Activated T-helper 2 cell treated with anti-CD3 and anti-CD28 coated beads, Interferon-gamma antibody, Interleukin-2, Interleukin-4, amounts not matched to agents 10 μg/mL and 5 μg/mL and 100 μg/mL, durations not matched to agents 14 hours and 24 hours and 36 hours (primary cell): ENCODE results near the gene SARM1. TPM values are rescaled to one million over a fixed set of nuclear protein-coding genes. Genes with fewer than 3 reads are reported as not detected.

Experiments
- DNase-seq: peaks from one replicate; pipeline ENCODE4 v3.0.0; 2021; ENCODE audit warnings: low spot score
- H3K27ac Mint-ChIP-seq: one replicate; pipeline ENCODE4 v1.8.0; 2021; ENCODE audit warnings: mixed read lengths
- H3K27me3 Mint-ChIP-seq: one replicate; pipeline ENCODE4 v1.8.0; 2021; ENCODE audit warnings: low read depth, mixed read lengths
- H3K36me3 Mint-ChIP-seq: one replicate; pipeline ENCODE4 v1.8.0; 2021; ENCODE audit warnings: low read depth, mixed read lengths
- H3K4me1 Mint-ChIP-seq: one replicate; pipeline ENCODE4 v1.8.0; 2021; ENCODE audit warnings: low read depth, mixed read lengths
- H3K4me3 Mint-ChIP-seq: one replicate; pipeline ENCODE4 v1.8.0; 2021; ENCODE audit warnings: low read depth, mild to moderate bottlenecking, moderate library complexity, mixed read lengths
- H3K9me3 Mint-ChIP-seq: one replicate; pipeline ENCODE4 v1.8.0; 2021; ENCODE audit warnings: mixed read lengths
- intact Hi-C: fragments of 100-400 bp; cut with micrococcal nuclease; formaldehyde crosslinking; loops from one replicate; pipeline ENCODE4 v1.15.1; 2023
- total RNA-seq: library from RNA; stranded (reverse); gene quantifications from 2 replicates; pipeline ENCODE4 v1.2.3, GENCODE V29; 2022

SARM1 gene
- total RNA-seq, 1 donor from 2014 or later = 35.9 TPM

DNA sequence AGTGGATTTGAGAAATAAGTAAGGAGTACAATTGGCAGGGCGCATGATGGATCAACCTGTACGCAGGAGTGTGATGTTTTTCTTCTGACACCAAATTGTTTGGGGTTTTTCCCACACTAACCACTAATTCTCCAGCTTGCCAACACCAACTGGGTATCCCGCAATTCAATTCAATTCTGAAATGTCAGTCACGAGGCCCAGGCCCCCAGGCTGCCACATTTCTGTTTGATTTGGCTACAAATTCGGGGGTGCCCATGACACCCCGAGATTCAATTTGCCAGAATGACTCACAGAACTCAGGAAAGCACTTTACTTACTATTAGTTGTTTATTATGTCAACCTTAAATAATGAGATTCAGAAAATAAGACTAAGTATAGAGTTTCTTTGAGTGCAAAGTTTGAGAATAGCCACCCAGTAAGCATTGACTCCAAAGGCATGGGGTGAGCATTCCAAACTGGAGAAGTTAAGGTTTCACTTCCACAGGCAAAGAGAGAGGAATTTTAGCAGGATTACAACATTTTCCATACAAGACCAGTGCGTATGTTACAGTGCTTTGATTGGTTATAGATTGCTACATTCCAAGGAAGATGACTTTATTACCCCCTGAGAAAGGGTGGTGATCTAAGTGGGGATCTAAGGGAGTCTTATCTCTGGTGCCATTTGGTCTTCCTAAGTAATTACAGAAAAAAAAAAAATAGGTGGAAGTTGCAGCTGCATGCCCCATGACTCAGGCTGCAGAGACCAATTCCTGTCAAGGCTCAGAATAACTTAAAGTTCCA, 23.0 kb downstream of the SARM1 start:
- no peak for DNase-seq
- Mint-ChIP-seq H3K27ac (no peak overlapping the region), H3K9me3 (no peaks in the 10 kb centered on the region), H3K4me3 (no peak overlapping the region), H3K4me1 (no peaks in the 10 kb centered on the region), H3K36me3 (peaks cover 44% of the 10 kb centered on the region), H3K27me3 (no peaks in the 10 kb centered on the region)
- intact Hi-C loops = no loop called here

- H3K36me3 Mint-ChIP-seq = peaks cover 35% of the 10 kb centered on the region
- DNase-seq = no peak
- H3K9me3 Mint-ChIP-seq = no peaks in the 10 kb centered on the region
- H3K4me3 Mint-ChIP-seq = no peak overlapping the region
- intact Hi-C loops = no loop called here
- no peaks in the 10 kb centered on the region for H3K27me3 Mint-ChIP-seq
- H3K4me1 Mint-ChIP-seq = no peaks in the 10 kb centered on the region
- H3K27ac Mint-ChIP-seq = no peak overlapping the region
These were observed 23.9 kb downstream of the SARM1 start for GRCh38 chr17:28395426-28395825.

GRCh38 chr17:28395968-28396367, 24.5 kb downstream of the SARM1 start:
- Mint-ChIP-seq H3K27me3 (no peaks in the 10 kb centered on the region), H3K9me3 (no peaks in the 10 kb centered on the region), H3K4me3 (no peak overlapping the region), H3K36me3 (peaks cover 29% of the 10 kb centered on the region), H3K4me1 (no peaks in the 10 kb centered on the region), H3K27ac (no peak overlapping the region)
- DNase-seq = no peak
- intact Hi-C loops = no loop called here

- H3K9me3 Mint-ChIP-seq = no peaks in the 10 kb centered on the region
- no peak overlapping the region for H3K27ac Mint-ChIP-seq
- H3K27me3 Mint-ChIP-seq = no peaks in the 10 kb centered on the region
- no peak for DNase-seq
- H3K4me1 Mint-ChIP-seq = no peaks in the 10 kb centered on the region
- H3K4me3 Mint-ChIP-seq = no peak overlapping the region
- H3K36me3 Mint-ChIP-seq = peaks cover 23% of the 10 kb centered on the region
- intact Hi-C loops = no loop called here
These were observed 25.2 kb downstream of the SARM1 start for GRCh38 chr17:28396635-28397239.

DNA sequence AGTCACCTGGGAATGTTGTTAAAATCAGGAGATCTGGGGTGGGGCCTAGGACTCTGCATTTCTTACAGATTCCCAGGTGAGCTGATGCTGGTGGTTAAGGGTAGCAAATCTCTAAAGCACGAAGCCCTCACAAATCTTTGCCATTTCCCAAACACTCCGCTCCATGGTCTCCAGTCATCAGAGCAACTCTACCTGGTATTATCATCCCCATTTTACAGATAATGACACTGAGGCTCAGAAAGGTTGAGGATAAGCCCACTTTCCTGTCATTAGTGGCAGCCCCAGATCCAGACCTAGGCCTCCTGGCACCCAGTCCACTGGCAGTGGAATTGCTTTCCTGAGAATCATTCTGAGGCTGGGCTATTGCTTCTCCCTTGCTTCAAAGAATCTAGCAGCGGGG, 25.8 kb downstream of the SARM1 start:
- DNase-seq = no peak
- intact Hi-C loops = no loop called here
- Mint-ChIP-seq H3K9me3 (no peaks in the 10 kb centered on the region), H3K4me1 (no peaks in the 10 kb centered on the region), H3K4me3 (no peak overlapping the region), H3K27me3 (no peaks in the 10 kb centered on the region), H3K27ac (no peak overlapping the region), H3K36me3 (peaks cover 22% of the 10 kb centered on the region)

DNA sequence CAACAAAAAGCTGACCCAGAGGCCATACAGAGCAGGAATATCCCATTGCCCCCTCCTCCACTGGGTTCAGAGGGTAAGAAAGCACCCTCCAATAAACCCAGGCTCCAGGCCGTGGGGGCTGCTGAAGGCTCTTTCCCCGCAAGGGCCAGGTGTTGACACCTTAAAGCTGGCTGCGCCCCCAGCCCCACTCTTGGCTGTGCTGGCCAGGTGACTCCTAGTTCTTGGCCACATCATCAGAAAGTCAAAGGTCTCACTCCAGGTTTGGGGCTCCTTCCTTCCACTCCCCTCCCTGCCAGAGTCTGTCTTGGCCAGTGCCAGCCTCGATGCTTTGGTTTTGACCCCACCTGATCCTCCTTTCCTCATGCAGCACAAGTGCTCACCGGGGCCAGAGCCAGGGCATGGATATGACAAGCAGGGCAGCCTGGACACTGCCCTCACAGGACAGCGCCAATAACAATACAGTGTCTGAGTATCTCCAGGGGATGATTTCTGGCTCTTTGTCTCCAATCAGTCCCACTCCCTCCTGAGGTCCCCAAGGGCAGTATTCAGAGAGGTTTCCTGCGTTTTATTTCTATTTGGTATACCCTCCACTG, 26.3 kb downstream of the SARM1 start:
- Mint-ChIP-seq H3K36me3 (peaks cover 19% of the 10 kb centered on the region), H3K9me3 (no peaks in the 10 kb centered on the region), H3K4me3 (no peak overlapping the region), H3K27ac (no peak overlapping the region), H3K27me3 (no peaks in the 10 kb centered on the region), H3K4me1 (no peaks in the 10 kb centered on the region)
- intact Hi-C loops = no loop called here
- no peak for DNase-seq

- peaks cover 19% of the 10 kb centered on the region for H3K36me3 Mint-ChIP-seq
- no peaks in the 10 kb centered on the region for H3K4me1 Mint-ChIP-seq
- H3K27ac Mint-ChIP-seq = no peak overlapping the region
- H3K9me3 Mint-ChIP-seq = no peaks in the 10 kb centered on the region
- H3K4me3 Mint-ChIP-seq = no peak overlapping the region
- no peak for DNase-seq
- intact Hi-C loops = no loop called here
- no peaks in the 10 kb centered on the region for H3K27me3 Mint-ChIP-seq
These were observed 26.9 kb downstream of the SARM1 start for GRCh38 chr17:28398280-28398981.

- peaks cover 1% of the 10 kb centered on the region for H3K4me1 Mint-ChIP-seq
- H3K4me3 Mint-ChIP-seq = no peak overlapping the region
- no peak overlapping the region for H3K27ac Mint-ChIP-seq
- no peaks in the 10 kb centered on the region for H3K9me3 Mint-ChIP-seq
- DNase-seq = no peak
- peaks cover 12% of the 10 kb centered on the region for H3K36me3 Mint-ChIP-seq
- intact Hi-C loops = no loop called here
- H3K27me3 Mint-ChIP-seq = no peaks in the 10 kb centered on the region
These were observed 28.3 kb downstream of the SARM1 start for GRCh38 chr17:28399808-28400207.

DNA sequence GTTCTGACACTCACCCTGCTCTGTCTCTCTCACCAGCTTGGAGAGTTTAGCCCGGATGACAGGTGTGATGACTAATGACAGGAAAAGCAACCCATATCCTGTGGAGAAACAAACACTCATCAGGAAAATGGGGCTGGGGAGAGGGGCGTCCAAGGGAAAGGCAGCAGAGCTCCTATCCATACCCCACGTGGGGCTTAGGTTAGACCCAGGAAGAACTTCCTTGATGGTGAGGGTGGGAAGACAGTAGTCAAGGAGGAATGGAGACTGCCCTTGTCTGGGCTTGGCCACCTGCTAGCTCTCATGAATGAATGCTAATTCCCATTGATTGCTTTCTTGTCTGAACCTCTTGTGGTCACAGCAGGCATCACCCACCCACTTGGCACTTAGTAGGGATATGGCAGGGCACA, 30.7 kb downstream of the SARM1 start:
- intact Hi-C loops = no loop called here
- peaks cover 4% of the 10 kb centered on the region for H3K27me3 Mint-ChIP-seq
- H3K27ac Mint-ChIP-seq = no peak overlapping the region
- H3K36me3 Mint-ChIP-seq = peaks cover 3% of the 10 kb centered on the region
- no peak overlapping the region for H3K4me3 Mint-ChIP-seq
- DNase-seq = no peak
- peaks cover 5% of the 10 kb centered on the region for H3K4me1 Mint-ChIP-seq
- no peaks in the 10 kb centered on the region for H3K9me3 Mint-ChIP-seq

- Mint-ChIP-seq H3K27ac (no peak overlapping the region), H3K4me3 (no peak overlapping the region), H3K4me1 (peaks cover 5% of the 10 kb centered on the region), H3K9me3 (no peaks in the 10 kb centered on the region), H3K36me3 (no peaks in the 10 kb centered on the region), H3K27me3 (peaks cover 4% of the 10 kb centered on the region)
- intact Hi-C loops = no loop called here
- no peak for DNase-seq
These were observed 31.4 kb downstream of the SARM1 start for GRCh38 chr17:28402844-28403243.

DNA sequence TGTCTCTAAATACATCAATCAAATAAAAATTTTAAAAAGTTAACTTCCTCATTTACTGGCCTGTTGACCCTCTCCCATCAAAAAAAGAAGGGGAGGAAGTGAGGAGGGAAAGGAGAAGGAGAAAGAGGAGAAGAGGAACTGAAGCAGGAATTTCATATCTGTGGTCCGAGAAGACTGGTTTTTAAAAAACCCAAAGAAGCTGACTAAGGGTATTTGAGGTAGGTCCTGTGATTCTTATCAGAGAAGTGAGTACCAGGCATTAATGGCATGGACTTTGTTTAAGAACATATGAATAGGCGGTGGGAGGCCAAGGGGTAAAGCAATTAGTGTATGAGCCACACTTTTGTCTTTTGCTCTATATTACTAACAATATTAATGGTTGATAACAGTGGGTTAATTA, 32.5 kb downstream of the SARM1 start:
- no peak overlapping the region for H3K27ac Mint-ChIP-seq
- intact Hi-C loops = no loop called here
- DNase-seq = no peak
- H3K4me1 Mint-ChIP-seq = peaks cover 5% of the 10 kb centered on the region
- H3K9me3 Mint-ChIP-seq = no peaks in the 10 kb centered on the region
- no peak overlapping the region for H3K4me3 Mint-ChIP-seq
- H3K36me3 Mint-ChIP-seq = no peaks in the 10 kb centered on the region
- peaks cover 10% of the 10 kb centered on the region for H3K27me3 Mint-ChIP-seq

DNA sequence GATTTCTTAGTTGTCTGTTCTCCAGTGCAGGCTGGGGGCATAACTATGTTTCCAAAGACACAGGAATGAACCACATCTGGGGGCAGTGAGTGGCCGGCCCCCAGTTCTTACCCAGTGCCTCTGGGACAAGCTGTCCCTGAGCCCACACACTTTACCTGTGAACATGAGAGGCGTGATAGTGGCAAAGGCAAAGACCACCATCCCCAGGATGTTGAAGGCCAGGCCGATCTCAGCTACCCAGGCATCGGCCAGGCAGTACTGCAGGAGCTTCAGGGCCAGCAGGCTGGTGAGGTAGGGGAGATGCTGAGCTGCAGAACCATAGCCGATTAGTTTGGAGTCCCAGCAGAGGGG, 32.9 kb downstream of the SARM1 start:
- Mint-ChIP-seq H3K27ac (no peak overlapping the region), H3K4me1 (peaks cover 5% of the 10 kb centered on the region), H3K4me3 (no peak overlapping the region), H3K27me3 (peaks cover 10% of the 10 kb centered on the region), H3K9me3 (no peaks in the 10 kb centered on the region), H3K36me3 (no peaks in the 10 kb centered on the region)
- intact Hi-C loops = no loop called here
- no peak for DNase-seq
